ENCODE data around the gene NR6A1.

GRCh38 chr9:124480621-124480981, 290.5 kb downstream of the NR6A1 start:
- TF ChIP-seq CTCF (conservative IDR thresholded peaks at IDR 0.05; ENCODE audit: low read length) = peak; percentile 79
- no peak for TF ChIP-seq EZH2phosphoT487 (IDR thresholded peaks at IDR 0.05; ENCODE audit: borderline replicate concordance, low read depth, low read length)
